HEK293 (cell line): ENCODE results near the gene GNAQ.
A peak's percentile ranks its signal among the peaks of the same experiment; 100 is the strongest.

Experiments
- CTCF ChIA-PET: fragments of 350-600 bp; formaldehyde crosslinking; extraction: SDS; loops from one replicate; lab custom pipeline; 2021; ENCODE audit warnings: antibody characterized with exemption; lab: Yijun Ruan, JAX
- POLR2A ChIA-PET: fragments of 300-600 bp; formaldehyde crosslinking; extraction: SDS; loops from one replicate; lab custom pipeline; 2020; ENCODE audit warnings: antibody characterized with exemption, inconsistent platforms; lab: Yijun Ruan, JAX
- H3K27ac ChIP-seq: fragments of 200-500 bp; sonication (Bioruptor generic); 2 replicates; pipeline ENCODE4 v1.5.1; 2014; ENCODE audit warnings: low read depth, low read length, control low read depth, inconsistent platforms; ENCODE audit errors: extremely low read depth
- H3K36me3 ChIP-seq, 2 experiments: fragments of 200-500 bp in 1 of 2; sonication (Bioruptor generic) in 1 of 2; 1 replicate in 1 of 2; 2 replicates in 1 of 2; pipeline ENCODE4 v1.5.1; 2014 to 2017; ENCODE audit warnings: inconsistent platforms in 2 of 2, low read length in 2 of 2; ENCODE audit not compliant: control insufficient read depth in 2 of 2, insufficient read depth in 1 of 2
- H3K4me1 ChIP-seq: fragments of 200-500 bp; sonication (Bioruptor generic); 2 replicates; pipeline ENCODE4 v1.5.1; 2014; ENCODE audit warnings: mild to moderate bottlenecking, low read length, inconsistent platforms; ENCODE audit not compliant: control insufficient read depth, insufficient read depth
- H3K4me3 ChIP-seq: 2 replicates; pipeline ENCODE4 v1.5.1; 2011; ENCODE audit warnings: low read depth, mild to moderate bottlenecking, control low read depth, low read length, moderate library complexity
- H3K9me3 ChIP-seq: fragments of 200-500 bp; sonication (Bioruptor generic); 2 replicates; pipeline ENCODE4 v1.5.1; 2014; ENCODE audit warnings: low read depth, low read length, inconsistent platforms; ENCODE audit not compliant: control insufficient read depth, insufficient read depth
- FEZF1 ChIP-seq: fragments of 450-650 bp; formaldehyde crosslinking; IDR thresholded peaks from 2 replicates; pipeline ENCODE4 v1.5.1; 2016; ENCODE audit warnings: missing biosample characterization, missing genetic modification characterization
- GLIS2 ChIP-seq: fragments of 450-650 bp; formaldehyde crosslinking; IDR thresholded peaks from 2 replicates; pipeline ENCODE4 v1.5.1; 2016; ENCODE audit warnings: missing biosample characterization, missing genetic modification characterization
- KLF8 ChIP-seq: fragments of 450-650 bp; formaldehyde crosslinking; IDR thresholded peaks from 2 replicates; pipeline ENCODE4 v1.5.1; 2016; ENCODE audit warnings: missing biosample characterization, missing genetic modification characterization
- SCRT2 ChIP-seq: fragments of 450-650 bp; formaldehyde crosslinking; IDR thresholded peaks from 2 replicates; pipeline ENCODE4 v1.5.1; 2016; ENCODE audit warnings: missing biosample characterization, missing genetic modification characterization
- YY2 ChIP-seq: fragments of 450-650 bp; formaldehyde crosslinking; IDR thresholded peaks from 2 replicates; pipeline ENCODE4 v1.5.1; 2016; ENCODE audit warnings: missing biosample characterization, missing genetic modification characterization
- ZBTB48 ChIP-seq: fragments of 450-650 bp; formaldehyde crosslinking; IDR thresholded peaks from 2 replicates; pipeline ENCODE4 v1.5.1; 2016; ENCODE audit warnings: missing biosample characterization, missing genetic modification characterization
- ZIC2 ChIP-seq: fragments of 450-650 bp; formaldehyde crosslinking; IDR thresholded peaks from 2 replicates; pipeline ENCODE4 v1.5.1; 2016; ENCODE audit warnings: missing biosample characterization, missing genetic modification characterization
- ZNF133 ChIP-seq: fragments of 450-650 bp; formaldehyde crosslinking; IDR thresholded peaks from 2 replicates; pipeline ENCODE4 v1.5.1; 2016; ENCODE audit warnings: missing biosample characterization, missing genetic modification characterization
- ZNF174 ChIP-seq: fragments of 450-650 bp; formaldehyde crosslinking; IDR thresholded peaks from 2 replicates; pipeline ENCODE4 v1.5.0; 2017; ENCODE audit warnings: missing biosample characterization, mild to moderate bottlenecking, missing genetic modification characterization
- ZNF341 ChIP-seq: fragments of 450-650 bp; formaldehyde crosslinking; IDR thresholded peaks from 2 replicates; pipeline ENCODE4; 2016; ENCODE audit warnings: low read depth, missing biosample characterization, missing genetic modification characterization
- ZNF362 ChIP-seq: fragments of 450-650 bp; formaldehyde crosslinking; IDR thresholded peaks from 2 replicates; pipeline ENCODE4 v1.5.1; 2016; ENCODE audit warnings: missing biosample characterization, missing genetic modification characterization
- ZNF433 ChIP-seq: fragments of 450-650 bp; formaldehyde crosslinking; IDR thresholded peaks from 2 replicates; pipeline ENCODE4 v1.5.1; 2016; ENCODE audit warnings: missing biosample characterization, missing genetic modification characterization, low read depth
- ZNF473 ChIP-seq: fragments of 450-650 bp; formaldehyde crosslinking; IDR thresholded peaks from 2 replicates; pipeline ENCODE4 v1.5.1; 2017; ENCODE audit warnings: missing biosample characterization, missing genetic modification characterization
- ZNF513 ChIP-seq: fragments of 450-650 bp; IDR thresholded peaks from 2 replicates; pipeline ENCODE4 v1.5.1; 2018; ENCODE audit warnings: missing biosample characterization, missing genetic modification characterization
- ZNF514 ChIP-seq: fragments of 450-650 bp; formaldehyde crosslinking; IDR thresholded peaks from 2 replicates; pipeline ENCODE4 v1.5.1; 2016; ENCODE audit warnings: missing biosample characterization, missing genetic modification characterization
- TF ChIP-seq, protein P1 (sequence below): fragments of 450-650 bp; formaldehyde crosslinking; IDR thresholded peaks from 2 replicates; pipeline ENCODE4 v1.5.1; 2017; ENCODE audit warnings: missing biosample characterization, missing genetic modification characterization

The GNAQ gene

DNA sequence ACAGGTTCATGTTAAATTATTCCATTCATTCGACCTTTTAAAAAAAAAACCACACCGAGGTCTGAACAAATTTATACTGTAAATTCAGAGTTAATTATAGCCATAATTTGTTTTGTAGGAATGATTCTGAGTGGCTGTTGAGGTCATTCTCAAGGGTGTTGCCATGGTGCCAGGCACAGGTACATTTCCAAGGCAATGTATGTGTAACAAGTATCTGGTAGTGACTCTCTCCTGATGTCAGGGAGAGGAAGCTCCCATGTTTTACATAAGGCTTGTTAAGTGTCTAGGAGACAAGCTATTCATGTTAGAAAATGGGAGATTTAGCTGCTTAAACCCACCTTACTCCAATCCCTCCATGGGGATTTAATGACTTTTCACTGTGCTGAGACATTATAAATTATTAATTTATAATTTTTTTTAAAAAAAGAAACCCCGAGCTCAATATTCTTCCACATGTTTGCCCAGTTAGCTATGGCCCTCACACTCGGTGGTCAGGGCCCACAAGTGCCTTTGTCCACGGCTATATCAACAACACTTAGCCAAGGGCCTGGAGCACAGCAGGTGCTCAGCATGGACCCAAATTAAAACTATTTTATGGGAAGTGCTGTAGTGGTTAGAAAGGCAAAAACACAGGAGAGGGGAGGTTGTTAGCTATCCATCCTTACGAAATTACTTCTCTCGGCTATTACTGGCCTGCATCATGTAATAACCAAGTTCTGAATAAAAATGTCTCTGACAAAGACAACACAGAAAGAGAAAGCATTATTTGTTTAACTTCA is 228.9 kb downstream of the GNAQ start:
- POLR2A ChIA-PET, result no interaction called here

GRCh38 chr9:77802064-77802463 is 229.5 kb downstream of the GNAQ start:
- Histone ChIP-seq H3K4me3 (no peak overlapping the region), H3K4me1 (peaks cover 8% of the 10 kb centered on the region), H3K9me3 (no peaks in the 10 kb centered on the region), H3K36me3 (no peaks in the 10 kb centered on the region), H3K27ac (no peak overlapping the region)
- no peak for TF ChIP-seq ZNF433 (tag by site-specific recombination)
- TF ChIP-seq ZNF514 (tag by site-specific recombination), result no peak
- TF ChIP-seq ZNF362 (tag by site-specific recombination), result no peak
- POLR2A ChIA-PET, result no interaction called here
- CTCF ChIA-PET, result interaction anchor here (1.0 to 1.2 kb wide), 3 partner anchors 9 to 233 kb away, joined by 3 to 4 read pairs (median 4); no protein-coding TSS in a partner anchor

More for the DNA sequence above, 228.9 kb downstream of the GNAQ start:
- H3K36me3 ChIP-seq, result no peaks in the 10 kb centered on the region
- no peak overlapping the region for H3K4me3 ChIP-seq
- CTCF ChIA-PET, result interaction anchor here (0.5 to 1.2 kb wide), 6 partner anchors 8 to 730 kb away, joined by 3 to 4 read pairs (median 4); no protein-coding TSS in a partner anchor
- H3K4me1 ChIP-seq, result peaks cover 12% of the 10 kb centered on the region
- no peak for TF ChIP-seq ZBTB48
- TF ChIP-seq SCRT2 (tag by site-specific recombination), result peak; percentile 32; the same call in 1 of the 2 replicates
- peak; percentile 36 for TF ChIP-seq FEZF1
- TF ChIP-seq ZIC2 (tag by site-specific recombination), result peak; percentile 87
- TF ChIP-seq ZNF513, result no peak
- TF ChIP-seq ZNF341 (tag by site-specific recombination), result 0 out of 2 replicates have a peak, but pooled peaks have one; percentile 22
- no peak for TF ChIP-seq GLIS2 (tag by site-specific recombination)
- TF ChIP-seq, protein P1, sequence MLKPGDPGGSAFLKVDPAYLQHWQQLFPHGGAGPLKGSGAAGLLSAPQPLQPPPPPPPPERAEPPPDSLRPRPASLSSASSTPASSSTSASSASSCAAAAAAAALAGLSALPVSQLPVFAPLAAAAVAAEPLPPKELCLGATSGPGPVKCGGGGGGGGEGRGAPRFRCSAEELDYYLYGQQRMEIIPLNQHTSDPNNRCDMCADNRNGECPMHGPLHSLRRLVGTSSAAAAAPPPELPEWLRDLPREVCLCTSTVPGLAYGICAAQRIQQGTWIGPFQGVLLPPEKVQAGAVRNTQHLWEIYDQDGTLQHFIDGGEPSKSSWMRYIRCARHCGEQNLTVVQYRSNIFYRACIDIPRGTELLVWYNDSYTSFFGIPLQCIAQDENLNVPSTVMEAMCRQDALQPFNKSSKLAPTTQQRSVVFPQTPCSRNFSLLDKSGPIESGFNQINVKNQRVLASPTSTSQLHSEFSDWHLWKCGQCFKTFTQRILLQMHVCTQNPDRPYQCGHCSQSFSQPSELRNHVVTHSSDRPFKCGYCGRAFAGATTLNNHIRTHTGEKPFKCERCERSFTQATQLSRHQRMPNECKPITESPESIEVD (tag by site-specific recombination), result peak; percentile 65
- H3K9me3 ChIP-seq, result no peaks in the 10 kb centered on the region
- no peak overlapping the region for H3K27ac ChIP-seq

GRCh38 chr9:77800924-77801551 is 230.6 kb downstream of the GNAQ start:
- POLR2A ChIA-PET, result no interaction called here

More at GRCh38 chr9:77800924-77801551, 230.6 kb downstream of the GNAQ start:
- no peak overlapping the region for H3K27ac ChIP-seq
- CTCF ChIA-PET, result interaction anchor here (0.6 to 1.2 kb wide), 4 partner anchors 17 to 438 kb away, joined by 3 to 5 read pairs (median 4); no protein-coding TSS in a partner anchor
- H3K4me3 ChIP-seq, result no peak overlapping the region
- peaks cover 8% of the 10 kb centered on the region for H3K4me1 ChIP-seq
- TF ChIP-seq ZNF133 (no peak), SCRT2 (tag by site-specific recombination) (no peak), KLF8 (tag by site-specific recombination) (no peak), ZNF473 (tag by site-specific recombination) (no peak), ZNF174 (tag by site-specific recombination) (no peak), YY2 (tag by site-specific recombination) (no peak)
- H3K36me3 ChIP-seq, result no peaks in the 10 kb centered on the region
- H3K9me3 ChIP-seq, result no peaks in the 10 kb centered on the region
